ENCODE measurements around the gene EWSR1.
"Not testable (repeated sequence)": the region's sequence is repeated elsewhere in the genome, so short reads cannot be mapped to it uniquely, and the experiment has no call there.

Gene EWSR1

DNA sequence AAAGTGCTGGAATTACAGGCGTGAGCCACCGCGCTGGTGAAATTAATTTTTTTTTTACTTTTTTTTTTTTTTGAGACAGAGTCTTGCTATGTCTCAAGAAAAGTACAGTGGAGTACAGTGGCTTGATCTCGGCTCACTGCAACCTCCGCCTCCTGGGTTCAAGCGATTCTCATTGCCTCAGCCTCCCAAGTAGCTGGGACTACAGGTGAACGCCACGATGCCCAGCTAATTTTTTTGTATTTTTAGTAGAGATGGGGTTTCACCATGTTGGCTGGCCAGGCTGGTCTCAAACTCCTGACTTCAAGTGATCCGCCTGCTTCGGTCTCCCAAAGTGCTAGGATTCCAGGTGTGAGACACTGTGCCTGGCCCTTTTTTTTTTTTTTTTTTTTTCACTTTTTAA, 20.2 kb upstream of the EWSR1 start:
- DNase-seq, result not testable (repeated sequence)

DNA sequence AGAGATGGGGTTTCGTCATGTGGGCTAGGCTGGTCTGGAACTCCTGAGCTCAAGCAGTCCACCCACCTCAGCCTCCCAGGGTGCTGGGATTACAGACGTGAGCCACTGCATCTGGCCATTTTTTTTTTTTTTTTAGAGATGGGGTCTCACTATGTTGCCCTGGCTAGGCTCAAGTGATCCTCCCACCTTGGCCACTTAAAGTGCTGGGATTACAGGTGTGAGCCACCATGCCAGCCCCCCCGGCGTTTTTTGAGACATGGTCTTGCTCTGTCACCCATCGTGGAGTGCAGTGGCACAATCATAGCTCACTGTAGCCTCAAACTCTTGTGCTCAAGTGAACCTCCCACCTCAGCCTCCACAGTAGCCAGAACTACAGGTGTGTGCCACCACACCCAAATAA, 16.8 kb upstream of the EWSR1 start:
- DNase-seq, result no peak

DNA sequence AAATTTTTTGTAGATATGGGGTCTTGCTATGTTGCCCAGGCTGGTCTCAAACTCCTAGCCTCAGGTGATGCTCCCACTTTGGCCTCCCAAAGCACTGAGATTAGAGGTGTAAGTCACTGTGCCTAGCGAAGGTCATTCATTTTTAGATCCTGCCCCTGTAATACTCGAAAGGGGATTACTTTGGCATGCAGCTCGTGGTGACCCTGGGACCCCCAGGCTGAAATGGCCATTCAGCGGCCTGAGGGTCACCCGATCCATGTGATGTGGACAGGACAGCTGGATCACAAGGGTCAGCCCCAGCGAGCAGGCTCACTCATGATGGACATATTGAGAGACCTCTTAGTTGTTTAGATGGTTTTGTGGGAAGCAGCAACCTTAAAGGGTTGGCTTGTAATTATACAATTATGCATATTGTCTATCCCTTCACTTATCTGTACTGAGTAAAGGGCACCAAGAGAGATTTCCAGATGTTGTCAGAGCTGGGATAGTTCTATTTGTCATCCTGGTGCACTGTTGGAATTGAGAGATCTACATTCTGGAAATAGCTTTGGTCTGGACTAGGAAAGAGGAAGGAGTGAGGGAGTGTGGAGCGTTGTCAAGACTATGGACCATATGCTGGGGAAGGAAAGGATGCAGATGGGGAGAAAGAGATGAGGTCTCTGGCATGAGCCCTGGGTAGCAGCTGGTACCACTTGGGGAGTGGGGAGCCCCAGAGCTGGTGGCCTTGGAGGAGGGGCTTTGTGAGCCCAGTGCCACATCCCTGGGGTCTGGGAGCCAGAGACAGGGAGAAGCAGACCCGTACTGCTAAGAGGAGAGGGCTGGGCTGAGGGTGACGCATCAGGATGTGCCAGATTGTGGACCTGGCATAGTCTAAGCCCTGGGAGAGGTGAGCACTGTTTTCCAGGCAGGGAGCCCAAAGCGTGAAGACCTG, 15.8 kb upstream of the EWSR1 start:
- DNase-seq, result no peak

DNA sequence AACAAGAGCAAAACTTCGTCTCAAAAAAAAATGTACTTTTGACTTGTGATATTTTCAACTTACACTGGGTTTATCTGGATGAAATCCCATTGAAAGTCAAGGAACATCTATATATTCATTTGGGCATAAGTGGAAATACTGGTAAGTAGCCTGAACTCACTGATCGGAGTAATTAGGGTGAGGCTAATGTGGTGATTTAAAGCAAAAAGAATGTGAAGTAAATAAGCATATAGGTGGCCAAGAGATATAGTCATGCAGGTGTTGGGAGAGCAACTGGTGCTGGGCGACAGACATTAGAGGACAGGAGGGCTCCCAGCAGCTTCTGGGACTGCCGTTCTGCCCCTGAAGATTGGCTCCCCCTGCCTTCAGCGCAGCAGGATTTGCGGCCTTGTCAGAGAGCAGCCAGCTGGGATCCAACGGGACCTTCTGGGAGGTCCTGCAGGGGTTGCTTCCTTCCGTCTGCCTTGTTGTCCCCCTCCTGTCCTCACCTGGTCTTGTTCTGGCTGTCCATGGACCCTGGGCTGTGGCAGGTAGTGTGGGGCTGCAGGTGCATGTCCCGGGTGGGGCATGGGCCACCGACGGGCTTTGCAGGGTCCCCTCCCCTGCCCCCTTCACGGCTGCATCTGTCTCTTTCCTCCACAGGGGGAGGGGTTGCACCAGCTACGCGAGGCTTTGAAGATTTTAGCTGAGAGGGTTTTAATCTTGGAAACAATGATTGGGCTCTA, 14.3 kb upstream of the EWSR1 start:
- DNase-seq, result no peak

DNA sequence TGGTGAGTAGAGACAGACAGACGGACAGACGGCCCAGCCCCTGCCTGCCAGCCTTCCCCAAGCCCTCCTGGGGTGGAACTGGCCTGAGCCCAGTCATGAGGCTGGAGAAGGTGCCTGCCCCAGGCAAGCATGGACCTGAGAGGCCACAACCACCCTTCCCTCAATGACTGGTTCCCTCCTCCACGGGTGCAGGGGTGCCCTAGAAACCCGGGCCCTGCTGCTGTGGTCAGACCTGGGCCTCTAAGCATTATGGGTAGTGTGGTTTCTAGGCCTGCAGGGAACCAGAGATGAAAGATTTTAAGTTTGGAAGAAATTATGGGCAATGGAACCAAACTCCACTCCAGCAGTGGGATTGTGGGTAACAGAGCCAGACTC, 13.8 kb upstream of the EWSR1 start:
- no peak for DNase-seq

DNA sequence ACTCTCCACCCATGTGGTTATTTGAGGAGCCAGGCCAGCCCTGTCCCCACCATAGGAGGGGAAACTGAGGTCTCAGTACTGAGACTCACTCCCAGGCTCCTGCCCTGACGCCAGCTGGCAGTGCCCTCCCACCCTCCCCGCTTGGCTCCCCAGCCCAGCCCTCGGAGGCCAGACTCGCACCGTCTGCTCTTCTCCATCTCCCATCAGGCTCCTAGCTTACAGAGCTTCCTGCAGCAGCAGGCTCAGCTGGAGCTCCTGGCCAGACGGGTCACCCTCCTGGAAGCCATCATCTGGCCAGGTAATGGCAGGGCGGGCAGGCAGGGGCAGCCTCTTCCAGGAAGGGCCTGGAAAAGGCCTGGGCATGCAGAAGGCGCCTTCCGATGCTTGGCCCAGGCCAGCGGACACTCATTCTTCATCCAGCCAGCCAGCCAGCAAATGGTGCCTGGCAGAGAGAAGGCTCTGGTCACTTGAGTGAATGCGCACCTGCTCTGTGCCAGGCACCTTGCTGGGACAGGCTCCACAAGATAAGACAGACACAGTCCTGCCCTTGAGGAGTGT, 12.9 kb upstream of the EWSR1 start:
- no peak for DNase-seq

DNA sequence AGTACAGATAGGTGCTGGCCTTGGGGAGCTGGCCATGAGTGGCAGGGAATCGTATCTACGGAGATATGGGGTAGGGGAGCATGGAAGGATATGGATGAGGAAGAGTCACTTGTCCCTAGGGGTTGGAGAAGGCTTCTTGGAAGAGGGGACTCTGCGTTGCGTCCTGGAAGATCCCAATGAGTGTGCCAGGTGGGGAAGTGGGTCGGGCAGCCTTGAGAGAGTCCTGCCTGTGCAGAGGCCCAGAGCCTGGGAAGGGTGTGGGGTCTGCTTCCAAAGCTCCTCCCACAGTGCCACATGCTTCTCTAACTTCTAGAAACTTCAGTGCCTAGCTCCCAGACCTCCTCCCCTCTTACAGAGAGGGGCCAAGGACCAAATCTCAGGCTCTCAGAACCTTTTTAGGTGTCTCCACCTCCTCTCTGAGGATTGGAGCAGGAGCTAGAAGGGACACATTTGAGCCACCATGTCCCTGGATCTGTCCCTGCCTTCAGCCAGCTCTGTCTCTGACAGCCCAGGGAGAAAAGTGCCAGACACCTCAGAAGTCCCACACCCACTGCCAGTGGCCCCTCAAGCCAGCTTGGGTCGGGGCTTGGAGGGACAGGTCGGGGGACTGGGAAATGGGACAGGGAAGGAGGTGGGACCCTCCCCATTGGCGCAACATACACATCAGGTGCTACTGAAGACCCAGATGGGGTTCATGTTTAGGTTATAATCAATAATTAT, 11.3 kb upstream of the EWSR1 start:
- DNase-seq, result no peak

DNA sequence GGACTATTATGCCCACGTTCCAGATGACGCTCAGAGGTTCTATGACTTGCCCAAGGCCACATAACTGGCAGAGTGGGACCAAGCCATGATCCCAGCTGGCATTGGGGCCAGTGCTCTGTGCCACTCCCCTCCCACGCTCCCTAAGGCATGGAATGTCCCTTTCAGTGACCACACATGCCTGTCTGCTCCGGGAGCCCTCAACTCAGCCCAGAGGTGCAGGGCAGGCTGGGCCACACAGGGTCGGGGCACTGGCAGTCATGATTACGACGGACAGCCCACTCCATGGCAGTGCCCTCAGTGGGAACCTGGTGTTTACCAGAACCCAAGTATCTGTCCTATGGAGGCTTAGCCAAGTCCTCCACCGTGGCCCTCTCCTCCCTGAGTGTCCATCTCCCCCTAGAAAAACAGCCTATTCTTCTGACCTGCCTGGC, 10.3 kb upstream of the EWSR1 start:
- DNase-seq, result no peak

DNA sequence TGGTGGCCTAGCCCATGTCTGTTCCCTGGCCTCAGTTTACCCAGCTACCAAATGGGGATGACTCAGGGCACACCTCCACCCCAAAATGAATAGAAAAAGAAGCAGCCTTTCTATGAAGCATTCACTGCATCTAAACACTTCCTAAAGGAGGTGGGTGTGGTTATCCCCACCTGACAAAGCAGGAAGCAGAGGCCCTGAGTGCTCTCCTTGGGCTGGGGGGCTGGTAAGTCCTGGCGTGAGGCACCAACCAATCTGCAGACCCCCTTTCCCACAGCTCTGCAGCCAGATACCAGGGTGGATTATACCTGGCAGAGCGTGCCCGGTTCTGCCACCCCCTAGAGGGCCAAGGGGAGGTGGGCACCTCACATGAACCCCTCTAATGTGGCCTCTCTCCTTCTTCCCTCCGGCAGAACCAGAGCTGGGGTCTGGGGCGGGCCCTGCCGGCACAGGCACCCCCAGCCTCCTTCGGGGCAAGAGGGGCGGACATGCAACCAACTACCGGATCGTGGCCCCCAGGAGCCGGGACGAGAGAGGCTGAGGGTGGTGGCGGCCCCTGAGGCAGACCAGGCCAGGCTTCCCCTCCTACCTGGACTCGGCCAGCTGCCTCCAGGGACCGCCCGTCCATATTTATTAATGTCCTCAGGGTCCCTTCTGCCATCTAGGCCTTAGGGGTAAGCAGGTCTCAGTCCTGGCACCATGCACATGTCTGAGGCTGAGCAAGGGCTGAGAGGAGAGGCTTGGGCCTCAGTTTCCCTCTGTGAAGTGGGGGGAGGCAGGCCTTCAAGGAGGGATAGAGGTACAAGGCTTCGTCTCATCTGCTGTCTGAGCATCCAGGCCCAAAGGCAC, 9.4 kb upstream of the EWSR1 start:
- no peak for DNase-seq

DNA sequence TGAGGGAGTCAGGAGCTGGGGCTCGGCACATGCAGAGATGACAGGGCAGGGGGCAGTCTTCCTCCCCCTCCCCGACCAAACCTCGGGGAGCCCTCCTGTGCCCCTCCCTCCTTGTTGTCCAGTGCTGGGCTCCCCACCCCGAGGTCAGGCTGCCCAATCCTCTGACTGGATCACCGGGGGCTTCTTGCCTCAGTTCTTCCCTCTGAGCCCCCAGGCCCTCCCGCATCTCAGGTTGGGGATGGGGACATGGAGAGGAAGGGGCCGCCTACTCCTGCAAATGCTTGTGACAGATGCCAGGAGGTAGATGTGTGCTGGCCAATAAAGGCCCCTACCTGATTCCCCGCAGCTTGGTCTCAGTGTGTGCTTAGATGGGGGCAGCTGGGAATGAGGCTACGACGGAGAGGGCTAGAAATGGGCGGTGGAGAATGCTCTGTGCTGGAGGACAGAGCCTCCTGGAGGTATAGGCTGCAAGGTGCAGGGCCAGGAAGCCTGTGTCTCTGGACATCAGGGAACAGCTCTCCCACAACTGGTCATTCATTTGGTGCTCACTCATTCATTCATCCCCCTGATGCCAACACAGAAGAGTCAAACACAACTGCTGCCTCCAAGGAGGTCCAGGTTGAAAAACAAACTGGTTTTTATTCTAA, 8.7 kb upstream of the EWSR1 start:
- DNase-seq, result no peak

DNA sequence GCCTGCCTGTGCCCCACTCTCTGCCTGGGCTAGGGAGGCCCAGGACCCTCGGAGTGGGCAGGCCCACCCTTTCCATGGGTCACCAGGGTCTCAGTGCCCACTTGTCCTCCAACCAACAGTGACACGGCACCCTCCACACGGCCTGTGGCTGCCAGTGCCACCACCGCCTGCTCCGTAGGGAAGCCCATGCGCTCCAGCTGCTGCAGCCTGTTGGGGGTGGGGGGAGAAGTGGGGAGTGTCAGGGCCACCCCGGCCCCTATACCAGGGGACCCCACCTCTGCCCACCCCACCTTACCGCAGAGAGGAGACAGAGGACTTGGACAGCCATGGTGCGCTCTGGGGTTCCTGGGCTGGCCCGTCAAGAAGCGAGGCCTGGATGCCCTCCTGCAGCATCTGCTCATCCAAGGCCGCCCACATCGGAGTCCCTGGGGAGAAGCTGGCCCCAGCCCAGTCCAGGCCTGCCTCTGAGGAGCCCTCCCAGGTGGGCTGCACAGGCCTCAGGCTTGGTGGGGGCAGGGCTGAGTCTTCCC, 8.0 kb upstream of the EWSR1 start:
- DNase-seq, result no peak

DNA sequence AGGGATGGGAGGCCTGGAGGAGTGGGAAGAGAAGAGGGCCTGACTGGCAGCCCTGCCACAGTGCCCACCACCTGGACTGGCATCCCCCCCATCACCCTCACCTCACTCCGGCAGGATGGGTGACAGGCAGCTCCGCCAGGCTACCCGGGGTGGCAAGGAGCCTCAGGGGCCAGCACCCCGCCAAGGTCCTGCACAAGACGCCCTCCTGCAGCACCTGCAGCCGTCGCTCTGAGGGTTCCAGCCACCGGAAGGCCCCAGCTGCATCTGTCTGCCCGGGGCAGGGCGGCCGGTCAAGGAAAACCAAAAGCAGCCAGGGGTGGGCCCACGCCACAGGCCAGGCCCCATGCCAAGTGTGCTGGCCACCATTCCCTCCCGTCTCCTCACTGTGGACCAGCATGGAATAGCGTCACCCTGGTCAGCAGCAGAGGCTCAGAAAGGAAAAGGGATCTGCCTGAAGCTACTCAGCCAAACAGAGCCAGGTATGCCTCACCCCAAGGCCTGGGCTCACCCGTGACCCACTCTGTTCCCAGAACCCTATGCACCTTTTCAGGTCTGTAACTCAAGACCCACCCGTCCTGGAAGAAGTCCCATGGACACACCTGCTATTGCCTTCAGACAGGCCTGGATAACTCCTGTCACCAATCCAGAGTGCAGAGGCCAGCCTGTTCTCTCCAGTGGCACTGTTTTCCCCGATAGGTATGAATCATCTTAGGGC, 7.3 kb upstream of the EWSR1 start:
- no peak for DNase-seq

DNA sequence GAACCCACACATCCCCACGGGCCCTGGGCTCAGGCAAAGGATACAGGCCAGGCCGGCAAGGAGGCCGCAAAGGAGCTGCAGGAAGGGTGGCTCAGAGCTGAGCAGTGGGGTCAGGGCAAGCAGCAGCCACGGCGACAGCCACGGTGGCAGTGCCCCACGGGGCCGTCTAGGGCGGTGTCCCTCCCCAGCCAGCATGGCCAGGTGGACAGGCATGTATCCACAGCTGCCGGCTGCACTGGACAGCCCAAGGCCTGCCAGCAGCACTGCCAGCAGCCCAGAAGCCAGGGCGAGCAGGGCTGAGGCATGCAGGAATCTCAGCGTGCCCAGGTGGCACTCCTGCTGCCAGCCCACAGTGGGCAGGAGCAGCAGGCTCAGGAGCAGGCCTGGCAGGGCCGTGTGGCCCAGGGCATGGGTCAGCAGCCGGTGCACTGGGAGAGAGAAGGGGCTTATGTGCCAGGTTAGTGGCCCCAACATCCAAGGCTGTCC, 4.2 kb upstream of the EWSR1 start:
- DNase-seq, result no peak

DNA sequence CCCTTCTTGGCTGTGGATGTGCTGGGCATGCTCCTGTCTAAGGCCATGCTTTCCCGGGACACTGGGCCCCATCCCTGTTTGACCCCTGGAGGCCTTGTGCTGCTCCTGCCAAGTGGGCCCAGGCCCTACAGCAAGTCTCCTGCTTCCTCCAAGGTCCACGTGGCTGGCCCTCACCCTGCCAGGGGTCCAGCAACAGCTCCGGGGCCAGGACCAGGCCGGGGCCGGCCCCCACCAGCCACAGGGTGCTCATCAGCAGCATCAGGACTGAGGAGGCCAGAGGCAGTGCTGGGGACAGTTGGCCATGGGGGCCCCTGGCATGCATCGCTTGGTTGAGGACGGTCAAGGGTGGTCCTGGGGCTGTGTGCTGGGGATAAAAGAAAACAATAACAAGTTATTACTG, 2.8 kb upstream of the EWSR1 start:
- no peak for DNase-seq

DNA sequence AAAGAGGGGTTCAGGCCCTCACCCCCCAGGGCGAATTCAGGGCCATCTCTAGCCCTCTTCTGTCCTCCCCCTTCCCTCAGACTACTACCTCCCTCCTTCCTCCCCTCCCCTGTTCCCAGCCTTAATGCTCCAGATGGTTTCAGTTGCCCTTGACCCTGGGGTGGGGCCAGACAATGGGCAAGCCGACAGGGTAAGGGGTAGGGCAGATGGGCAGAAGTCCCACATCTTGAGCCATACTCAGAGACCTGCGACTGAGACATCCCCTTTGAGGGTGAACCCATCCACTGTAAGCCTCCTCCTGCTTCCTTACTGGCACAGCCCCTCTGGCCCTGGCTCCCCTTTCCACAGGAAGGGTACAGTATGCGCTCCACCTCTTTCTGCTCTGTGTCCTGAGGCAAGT, 2.1 kb upstream of the EWSR1 start:
- no peak for DNase-seq

DNA sequence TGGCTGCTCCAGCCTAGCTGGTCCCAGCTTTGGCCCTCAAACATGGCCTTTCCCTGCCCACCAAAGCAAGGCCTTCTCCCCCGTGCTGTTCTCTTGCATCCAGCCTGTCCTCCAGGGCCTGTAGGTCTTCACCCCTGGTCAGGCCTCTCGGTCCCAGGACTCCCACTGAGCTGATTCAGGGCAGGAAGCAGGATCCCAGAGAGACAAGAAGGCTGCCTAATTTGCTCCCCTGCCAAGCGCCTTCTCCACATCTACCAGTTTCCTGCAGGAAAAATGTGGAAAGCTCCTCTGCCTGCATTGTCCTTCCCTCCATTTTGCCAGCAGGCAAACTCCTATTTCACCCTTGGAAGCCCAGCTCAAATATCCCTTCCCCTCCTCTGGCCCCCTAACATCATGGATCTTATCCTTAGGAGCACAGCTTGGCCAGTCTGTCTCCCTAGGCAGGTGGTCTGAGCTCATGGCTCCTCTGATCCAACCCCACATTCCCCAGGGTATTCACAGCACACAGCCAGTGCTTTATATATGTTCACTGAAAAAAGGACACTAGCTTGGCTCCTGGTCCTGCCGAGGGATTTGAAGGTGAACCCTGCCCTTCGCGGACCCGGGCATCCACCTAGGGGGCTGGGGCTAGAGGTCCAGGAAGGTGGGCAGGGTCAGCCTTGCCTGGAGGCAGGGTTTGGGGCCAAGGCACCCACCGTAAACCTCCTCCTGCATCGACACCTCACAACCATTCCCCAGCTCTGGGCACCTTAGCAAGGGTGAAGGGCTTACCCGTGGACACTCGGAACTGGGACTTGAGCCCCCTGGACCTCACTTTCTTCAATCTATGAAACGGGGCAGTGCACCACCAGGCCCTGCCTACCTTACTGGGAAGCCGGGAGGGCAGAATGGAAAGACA, 1.3 kb upstream of the EWSR1 start:
- no peak for DNase-seq

DNA sequence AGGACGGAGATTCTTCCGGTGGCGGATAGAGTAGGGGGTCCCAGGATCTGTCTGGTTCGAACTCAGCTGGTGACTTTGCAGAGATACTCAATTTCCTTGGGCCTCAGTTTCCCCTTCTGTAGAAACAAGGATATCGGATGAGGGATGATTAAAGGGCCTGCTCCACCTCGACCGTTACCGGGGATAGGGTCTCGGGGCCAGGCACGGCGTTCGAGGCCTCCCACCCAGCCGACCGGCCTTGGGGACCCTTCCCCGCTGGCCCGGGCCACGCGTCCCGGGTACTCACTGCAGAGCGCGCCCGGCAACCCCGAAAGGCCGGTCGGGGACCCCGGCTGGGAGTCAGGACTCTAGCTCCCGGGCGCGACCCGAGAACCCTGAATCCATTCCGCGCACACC, 608 bp upstream of the EWSR1 start:
- DNase-seq, result no peak

DNA sequence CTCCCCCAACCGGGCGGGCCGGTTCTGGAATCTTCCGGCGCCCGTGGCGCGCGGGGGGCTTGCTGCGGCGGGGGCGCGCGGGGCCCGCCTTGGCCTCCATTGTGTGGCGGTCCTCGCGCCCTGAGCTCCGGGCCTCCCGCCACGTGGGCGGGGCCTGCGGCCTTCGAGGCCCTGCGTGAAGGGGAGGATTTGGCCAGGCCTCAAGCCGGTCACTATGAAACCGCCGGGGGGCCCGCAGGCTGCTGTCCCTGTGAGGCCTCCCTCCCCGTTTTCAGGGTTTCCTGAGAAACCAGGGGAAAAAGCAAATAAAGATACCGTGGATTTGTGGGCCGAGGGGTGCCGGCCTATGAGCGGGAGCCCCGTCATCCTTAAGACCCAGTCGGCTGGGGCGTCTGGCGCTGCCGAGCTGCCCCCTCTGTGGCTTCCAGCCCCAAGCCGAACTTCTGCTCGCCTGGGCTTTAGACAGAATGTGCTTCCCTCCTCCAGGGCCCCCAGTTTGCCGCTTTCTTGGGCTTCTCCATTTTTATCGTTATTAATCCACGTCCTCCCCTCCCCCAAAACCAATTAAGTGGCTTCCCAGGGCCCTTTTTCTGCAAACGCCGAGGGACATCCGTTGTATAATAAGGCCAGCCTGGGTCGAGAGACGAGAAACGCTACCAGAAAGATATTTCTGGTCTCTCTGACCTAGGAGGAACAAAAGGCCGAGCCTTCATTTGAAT, 602 bp downstream of the EWSR1 start:
- DNase-seq, result no peak

DNA sequence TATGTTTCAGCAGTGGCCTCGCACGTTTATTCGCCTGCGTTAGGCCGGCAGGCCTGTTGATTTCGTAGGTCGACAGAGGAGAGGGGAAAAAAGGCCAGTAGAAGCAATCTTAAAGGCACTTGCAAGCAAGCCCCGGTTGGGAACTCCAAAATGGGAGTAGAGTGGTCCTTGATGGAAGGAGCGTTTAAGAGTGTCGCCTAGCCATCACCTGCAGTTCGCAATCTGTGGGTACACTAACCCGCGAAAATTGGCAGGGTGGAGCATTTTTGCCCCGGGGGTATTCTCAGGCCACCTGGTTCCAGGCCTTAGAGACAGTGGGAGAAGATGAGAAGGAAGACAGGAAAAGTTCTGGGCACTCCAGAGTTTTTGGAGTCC, 1.1 kb downstream of the EWSR1 start:
- DNase-seq, result no peak
